ENCODE results near the gene ELOVL2. TPM values are rescaled to one million over a fixed set of nuclear protein-coding genes. Genes with fewer than 3 reads are reported as not detected.

Gene ELOVL2
- total RNA-seq, 1 donor from 2014 or later: not detected

DNA sequence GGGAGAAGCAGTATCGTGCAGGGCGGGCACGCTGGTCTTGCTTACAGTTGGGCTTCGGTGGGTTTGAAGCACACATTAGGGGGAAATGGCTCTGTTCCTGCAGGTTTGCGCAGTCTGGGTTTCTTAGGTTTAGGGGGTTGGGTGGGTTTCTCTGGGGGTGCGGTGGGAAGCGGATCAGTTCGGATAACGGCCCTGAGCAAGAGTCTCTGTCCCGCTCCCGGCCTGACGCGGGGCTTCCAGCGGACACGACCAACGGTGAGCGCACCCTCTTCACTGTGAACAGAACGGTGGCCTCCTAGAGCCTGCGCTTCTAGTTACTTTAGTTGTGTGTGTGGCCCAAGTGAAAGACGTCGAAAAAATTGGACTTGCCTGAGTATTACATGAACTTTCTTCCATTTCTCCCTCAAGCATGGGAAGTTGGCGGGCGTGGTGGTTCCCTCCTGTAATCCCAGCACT, 635 bp upstream of the ELOVL2 start:
- DNase-seq (no peak), ATAC-seq (ENCODE audit: low read depth) (no peak)
- no peaks in the 10 kb centered on the region for H3K9me3 Mint-ChIP-seq
- intact Hi-C loops (cut with micrococcal nuclease): loop anchor here (5.0 kb wide), 1 partner anchor 142 kb away; no protein-coding TSS in a partner anchor
- no peaks in the 10 kb centered on the region for H3K36me3 Mint-ChIP-seq (ENCODE audit: low read depth)
- POLR2A ChIA-PET: no interaction called here
- TF ChIP-seq, protein P1, sequence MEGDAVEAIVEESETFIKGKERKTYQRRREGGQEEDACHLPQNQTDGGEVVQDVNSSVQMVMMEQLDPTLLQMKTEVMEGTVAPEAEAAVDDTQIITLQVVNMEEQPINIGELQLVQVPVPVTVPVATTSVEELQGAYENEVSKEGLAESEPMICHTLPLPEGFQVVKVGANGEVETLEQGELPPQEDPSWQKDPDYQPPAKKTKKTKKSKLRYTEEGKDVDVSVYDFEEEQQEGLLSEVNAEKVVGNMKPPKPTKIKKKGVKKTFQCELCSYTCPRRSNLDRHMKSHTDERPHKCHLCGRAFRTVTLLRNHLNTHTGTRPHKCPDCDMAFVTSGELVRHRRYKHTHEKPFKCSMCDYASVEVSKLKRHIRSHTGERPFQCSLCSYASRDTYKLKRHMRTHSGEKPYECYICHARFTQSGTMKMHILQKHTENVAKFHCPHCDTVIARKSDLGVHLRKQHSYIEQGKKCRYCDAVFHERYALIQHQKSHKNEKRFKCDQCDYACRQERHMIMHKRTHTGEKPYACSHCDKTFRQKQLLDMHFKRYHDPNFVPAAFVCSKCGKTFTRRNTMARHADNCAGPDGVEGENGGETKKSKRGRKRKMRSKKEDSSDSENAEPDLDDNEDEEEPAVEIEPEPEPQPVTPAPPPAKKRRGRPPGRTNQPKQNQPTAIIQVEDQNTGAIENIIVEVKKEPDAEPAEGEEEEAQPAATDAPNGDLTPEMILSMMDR (IDR thresholded peaks at IDR 0.05): no peak
- H3K4me1 Mint-ChIP-seq: peaks cover 14% of the 10 kb centered on the region
- peaks cover 47% of the 10 kb centered on the region for H3K27me3 Mint-ChIP-seq
- H3K4me3 Mint-ChIP-seq: peak overlapping the region; percentile 59
- H3K27ac Mint-ChIP-seq: no peak overlapping the region
- CTCF ChIA-PET: no interaction called here

DNA sequence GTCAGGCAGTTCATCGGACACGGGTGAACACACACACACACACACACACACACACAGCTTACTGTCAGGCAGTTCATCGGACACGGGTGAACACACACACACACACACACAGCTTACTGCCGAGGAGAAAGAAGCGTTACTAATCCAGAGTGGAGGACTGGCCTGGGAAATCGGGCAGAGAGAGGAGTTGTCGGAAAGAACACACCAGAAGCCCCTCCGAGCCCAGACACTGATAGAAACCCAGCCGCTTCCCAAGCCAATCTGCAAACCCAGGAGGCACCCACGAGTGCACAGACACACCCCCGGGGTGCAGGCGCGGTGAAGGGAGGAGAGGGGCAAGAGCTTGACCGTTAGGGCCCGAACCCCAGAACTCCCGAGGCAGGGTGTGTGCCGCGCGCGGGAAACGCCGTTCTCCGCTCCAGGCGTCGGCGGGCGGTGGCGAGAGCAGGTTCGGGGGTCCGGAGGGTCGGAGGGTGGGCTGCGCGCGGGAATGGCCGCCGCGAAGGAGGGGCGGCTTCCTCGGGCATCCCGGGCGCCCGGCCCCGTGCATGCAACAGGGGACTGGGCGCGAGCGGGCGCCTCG, 636 bp downstream of the ELOVL2 start:
- Mint-ChIP-seq H3K36me3 (ENCODE audit: low read depth) (no peaks in the 10 kb centered on the region), H3K4me1 (peaks cover 14% of the 10 kb centered on the region), H3K27ac (no peak overlapping the region), H3K4me3 (peak overlapping the region; percentile 28), H3K9me3 (no peaks in the 10 kb centered on the region), H3K27me3 (peaks cover 39% of the 10 kb centered on the region)
- ChIA-PET CTCF (no interaction called here), POLR2A (interaction anchor here (0.6 kb wide), 2 partner anchors 154 to 962 kb away, joined by 4 read pairs; no protein-coding TSS in a partner anchor)
- TF ChIP-seq, protein P1 (IDR thresholded peaks at IDR 0.05): no peak
- intact Hi-C loops (cut with micrococcal nuclease): loop anchor here (5.0 kb wide), 1 partner anchor 141 kb away; no protein-coding TSS in a partner anchor
- ATAC-seq (ENCODE audit: low read depth): peak; percentile 8
- peak; percentile 28 for DNase-seq

DNA sequence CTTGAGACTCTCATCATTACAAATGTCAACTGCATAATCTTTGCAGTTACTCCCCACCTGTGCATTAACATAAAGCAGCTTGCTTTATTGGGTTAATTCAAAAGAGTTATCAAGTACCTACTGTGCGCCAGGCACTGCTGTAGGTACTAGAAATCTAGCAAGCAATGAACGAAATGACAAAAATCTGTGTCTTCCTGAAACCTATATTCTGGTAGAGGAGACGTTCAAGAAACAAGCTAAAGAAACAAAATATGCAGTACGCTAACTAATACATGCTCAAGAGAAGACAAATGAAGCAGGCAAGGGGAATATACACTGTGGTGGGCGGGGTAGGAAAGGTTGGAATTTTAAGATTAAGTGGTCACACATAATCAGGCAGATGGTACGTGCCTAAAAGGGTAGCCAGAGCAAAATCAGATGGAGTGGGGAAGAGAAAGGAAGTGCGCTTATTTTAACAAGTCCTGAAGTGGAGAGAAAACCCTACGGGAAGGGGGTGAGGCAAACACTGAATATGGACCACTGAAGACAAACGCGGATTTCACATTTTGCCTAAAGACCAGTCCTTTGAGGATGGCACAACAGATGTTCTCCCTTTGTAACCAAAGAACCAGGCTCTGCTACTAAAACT, 1.2 kb downstream of the ELOVL2 start:
- CTCF ChIA-PET: no interaction called here
- Mint-ChIP-seq H3K4me1 (peaks cover 14% of the 10 kb centered on the region), H3K27me3 (peaks cover 36% of the 10 kb centered on the region), H3K9me3 (no peaks in the 10 kb centered on the region), H3K4me3 (peak overlapping the region; percentile 28), H3K27ac (no peak overlapping the region), H3K36me3 (ENCODE audit: low read depth) (no peaks in the 10 kb centered on the region)
- POLR2A ChIA-PET: interaction anchor here (0.6 to 0.7 kb wide), 2 partner anchors 154 to 157 kb away, joined by 3 to 4 read pairs; no protein-coding TSS in a partner anchor
- intact Hi-C loops (cut with micrococcal nuclease): loop anchor here (5.0 kb wide), 1 partner anchor 141 kb away; no protein-coding TSS in a partner anchor
- ATAC-seq (ENCODE audit: low read depth) (no peak), DNase-seq (no peak)
- TF ChIP-seq, protein P1 (IDR thresholded peaks at IDR 0.05): no peak

DNA sequence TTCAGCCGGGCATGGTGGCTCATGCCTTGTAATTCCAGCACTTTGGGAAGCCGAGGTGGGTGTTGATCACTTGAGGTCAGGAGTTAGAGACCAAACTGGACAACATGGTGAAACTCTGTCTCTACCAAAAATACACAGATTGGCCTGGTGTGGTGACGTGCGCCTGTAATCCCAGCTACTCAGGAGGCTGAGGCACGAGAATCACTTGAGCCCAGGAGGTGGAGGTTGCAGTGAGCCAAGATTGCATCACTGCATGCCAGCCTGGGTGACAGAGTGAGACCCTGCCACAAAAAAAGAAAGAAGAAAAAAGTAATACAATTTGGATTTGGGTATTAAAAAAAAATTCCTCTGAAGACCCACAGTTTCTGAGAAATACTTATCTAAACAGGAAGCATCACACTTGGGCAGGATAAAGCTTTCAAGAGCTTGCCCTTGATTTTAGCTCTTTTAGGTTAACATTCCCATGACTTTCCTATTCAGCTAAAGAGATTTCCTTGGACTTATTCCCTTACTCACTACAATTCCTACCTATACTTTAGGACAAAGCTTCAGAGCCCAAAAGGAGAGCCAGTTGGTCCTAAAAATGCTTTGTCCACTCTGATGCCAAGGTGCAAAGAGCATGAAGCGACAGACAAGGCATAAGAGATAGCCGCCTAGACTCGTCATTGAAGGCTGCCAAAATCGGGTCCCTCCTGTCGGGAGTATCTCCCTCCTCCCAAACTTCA, 1.9 kb downstream of the ELOVL2 start:
- H3K27me3 Mint-ChIP-seq: peaks cover 32% of the 10 kb centered on the region

More for the DNA sequence above, 1.9 kb downstream of the ELOVL2 start:
- ChIA-PET CTCF (no interaction called here), POLR2A (interaction anchor here (0.7 kb wide), 1 partner anchor 157 kb away, joined by 3 read pairs; no protein-coding TSS in a partner anchor)
- no peaks in the 10 kb centered on the region for H3K9me3 Mint-ChIP-seq
- H3K4me3 Mint-ChIP-seq: no peak overlapping the region
- H3K27ac Mint-ChIP-seq: no peak overlapping the region
- no peak for DNase-seq
- H3K36me3 Mint-ChIP-seq (ENCODE audit: low read depth): no peaks in the 10 kb centered on the region
- intact Hi-C loops (cut with micrococcal nuclease): loop anchor here (5.0 kb wide), 1 partner anchor 140 kb away; no protein-coding TSS in a partner anchor
- ATAC-seq (ENCODE audit: low read depth): no peak
- H3K4me1 Mint-ChIP-seq: peaks cover 14% of the 10 kb centered on the region
- TF ChIP-seq, protein P1 (IDR thresholded peaks at IDR 0.05): no peak

Measured in activated B cell treated with CpG ODN at 0.5 μM for 24 hours (primary cell).